Neural cell (in vitro differentiated cells): ENCODE data around the gene SELL. TPM values are rescaled to one million over a fixed set of nuclear protein-coding genes. Genes with fewer than 3 reads are reported as not detected.

Experiments used
- H2AFZ ChIP-seq: fragments of 200-600, 300-800 bp; sonication (generic), shearing (Covaris generic); 2 replicates; pipeline ENCODE4 v1.6.0; 2014; ENCODE audit warnings: low read depth, mild to moderate bottlenecking, antibody characterized with exemption, low read length, moderate library complexity
- H3F3A ChIP-seq: fragments of 200-600 bp; shearing (Covaris generic); 2 replicates; pipeline ENCODE4 v1.6.1; 2016; ENCODE audit warnings: mild to moderate bottlenecking, moderate library complexity, mixed read lengths, antibody characterized with exemption, low read length; ENCODE audit not compliant: insufficient read depth, poor library complexity, severe bottlenecking
- H3K27ac ChIP-seq: fragments of 200-600, 300-800 bp; sonication (generic), shearing (Covaris generic); 2 replicates; pipeline ENCODE4 v1.5.1; 2014; ENCODE audit warnings: mild to moderate bottlenecking, low read length, moderate library complexity
- H3K27me3 ChIP-seq: fragments of 300-800, 200-600 bp; sonication (generic), shearing (Covaris generic); 2 replicates; pipeline ENCODE4 v1.6.0; 2014; ENCODE audit warnings: mild to moderate bottlenecking, low read depth, low read length, moderate library complexity; ENCODE audit not compliant: insufficient read depth
- H3K36me3 ChIP-seq: fragments of 300-800, 200-600 bp; sonication (generic), shearing (Covaris generic); 2 replicates; pipeline ENCODE4 v1.5.1; 2014; ENCODE audit warnings: mild to moderate bottlenecking, antibody characterized with exemption, low read length, moderate library complexity; ENCODE audit not compliant: insufficient read depth
- H3K4me2 ChIP-seq: fragments of 300-800, 200-600 bp; sonication (generic), shearing (Covaris generic); 2 replicates; pipeline ENCODE4 v1.6.0; 2014; ENCODE audit warnings: mild to moderate bottlenecking, low read length
- H3K4me3 ChIP-seq: fragments of 300-800, 200-600 bp; sonication (generic), shearing (Covaris generic); 2 replicates; pipeline ENCODE4 v1.5.1; 2014; ENCODE audit warnings: mild to moderate bottlenecking, low read length, moderate library complexity
- H3K79me2 ChIP-seq: fragments of 200-600 bp; shearing (Covaris generic); replicated peaks from 2 replicates; pipeline ENCODE4 v1.6.0; 2014; ENCODE audit warnings: mild to moderate bottlenecking, low read length, moderate library complexity; ENCODE audit not compliant: insufficient read depth
- H3K9ac ChIP-seq: fragments of 300-800, 200-600 bp; sonication (generic), shearing (Covaris generic); 2 replicates; pipeline ENCODE4 v1.6.1; 2016; ENCODE audit warnings: mild to moderate bottlenecking, low read length, mixed read lengths
- H3K9me2 ChIP-seq: fragments of 200-600 bp; shearing (Covaris generic); 2 replicates; pipeline ENCODE4 v1.6.1; 2016; ENCODE audit warnings: mild to moderate bottlenecking, low read length, mixed read lengths; ENCODE audit not compliant: insufficient read depth
- H3K9me3 ChIP-seq: fragments of 200-600, 300-800 bp; sonication (generic), shearing (Covaris generic); 2 replicates; pipeline ENCODE4 v1.6.1; 2016; ENCODE audit warnings: mild to moderate bottlenecking, mixed run types, low read length, moderate library complexity, mixed read lengths
- H4K20me1 ChIP-seq: fragments of 200-600 bp; shearing (Covaris generic); 2 replicates; pipeline ENCODE4 v1.6.1; 2016; ENCODE audit warnings: mild to moderate bottlenecking, mixed run types; ENCODE audit not compliant: insufficient read depth
- EP300 ChIP-seq: fragments of 450-650 bp; conservative IDR thresholded peaks from 2 replicates; pipeline ENCODE4 v1.6.1; 2014; ENCODE audit warnings: antibody characterized with exemption, mild to moderate bottlenecking, moderate library complexity; ENCODE audit not compliant: poor library complexity, severe bottlenecking
- EZH2 ChIP-seq: fragments of 200-600, 300-800 bp; shearing (Covaris generic), sonication (generic); IDR thresholded peaks from 2 replicates; pipeline ENCODE4 v1.6.1; 2014; ENCODE audit warnings: antibody characterized with exemption, low read length, borderline replicate concordance, mild to moderate bottlenecking; ENCODE audit not compliant: insufficient read depth, poor library complexity, severe bottlenecking
- MXI1 ChIP-seq: fragments of 450-650 bp; conservative IDR thresholded peaks from 2 replicates; pipeline ENCODE4 v1.6.1; 2014; ENCODE audit warnings: antibody characterized with exemption, mild to moderate bottlenecking; ENCODE audit not compliant: poor library complexity, severe bottlenecking
- POLR2AphosphoS5 ChIP-seq: IDR thresholded peaks from 2 replicates; pipeline ENCODE4 v1.6.1; 2012
- RAD21 ChIP-seq: fragments of 450-650 bp; conservative IDR thresholded peaks from 2 replicates; pipeline ENCODE4 v1.6.1; 2014; ENCODE audit warnings: antibody characterized with exemption, mild to moderate bottlenecking, moderate library complexity
- REST ChIP-seq: IDR thresholded peaks from 2 replicates; pipeline ENCODE4 v1.6.1; 2012; ENCODE audit warnings: borderline replicate concordance
- SMC3 ChIP-seq: fragments of 450-650 bp; conservative IDR thresholded peaks from 2 replicates; pipeline ENCODE4 v1.6.1; 2014; ENCODE audit warnings: antibody characterized with exemption, mild to moderate bottlenecking, moderate library complexity; ENCODE audit not compliant: poor library complexity
- TAF1 ChIP-seq: IDR thresholded peaks from 2 replicates; pipeline ENCODE4 v1.6.1; 2012; ENCODE audit warnings: low read depth
- polyA plus RNA-seq: library from polyadenylated mRNA; depleted of rRNA; stranded (reverse); fragments of >200 nt; gene quantifications from 2 replicates; pipeline ENCODE4 v1.2.3, GENCODE V29; 2014
- TF ChIP-seq, protein P1 (sequence below): fragments of 450-650 bp; IDR thresholded peaks from 2 replicates; pipeline ENCODE4 v1.5.1; 2014; ENCODE audit warnings: antibody characterized with exemption, mild to moderate bottlenecking, moderate library complexity; ENCODE audit not compliant: poor library complexity, severe bottlenecking

The SELL gene
- polyA plus RNA-seq, 1 donor from 2014 or later = not detected

DNA sequence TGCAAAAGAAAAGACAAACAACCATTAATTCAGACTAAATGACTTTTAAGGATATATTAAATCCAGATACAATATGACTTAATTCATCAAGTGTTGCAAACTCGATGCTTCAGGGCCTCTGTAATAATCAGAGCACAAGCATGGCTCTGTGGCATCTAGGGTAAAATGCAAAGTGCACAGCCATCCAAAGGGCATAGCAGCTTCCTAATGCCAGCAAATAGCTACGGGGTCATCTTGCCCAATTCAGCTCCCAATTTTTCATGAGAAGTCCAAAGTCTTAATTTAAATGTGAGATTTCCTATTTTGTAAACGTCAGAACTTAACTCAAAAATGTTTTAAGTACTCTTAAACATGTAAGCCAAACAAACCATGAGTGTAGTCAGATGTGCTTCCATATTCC, 14.5 kb upstream of the SELL start:
- Histone ChIP-seq H3K79me2 (no peaks in the 10 kb centered on the region), H3K27me3 (no peaks in the 10 kb centered on the region), H3K27ac (no peak overlapping the region), H3K4me2 (no peak overlapping the region), H3K9me3 (no peaks in the 10 kb centered on the region), H3K9ac (no peak overlapping the region), H3K9me2 (no peaks in the 10 kb centered on the region), H2AFZ (no peak overlapping the region), H4K20me1 (no peaks in the 10 kb centered on the region), H3K4me3 (no peak overlapping the region), H3F3A (no peaks in the 10 kb centered on the region), H3K36me3 (no peaks in the 10 kb centered on the region)
- no peak for TF ChIP-seq SMC3
- TF ChIP-seq RAD21 = no peak
- no peak for TF ChIP-seq REST
- TF ChIP-seq, protein P1, sequence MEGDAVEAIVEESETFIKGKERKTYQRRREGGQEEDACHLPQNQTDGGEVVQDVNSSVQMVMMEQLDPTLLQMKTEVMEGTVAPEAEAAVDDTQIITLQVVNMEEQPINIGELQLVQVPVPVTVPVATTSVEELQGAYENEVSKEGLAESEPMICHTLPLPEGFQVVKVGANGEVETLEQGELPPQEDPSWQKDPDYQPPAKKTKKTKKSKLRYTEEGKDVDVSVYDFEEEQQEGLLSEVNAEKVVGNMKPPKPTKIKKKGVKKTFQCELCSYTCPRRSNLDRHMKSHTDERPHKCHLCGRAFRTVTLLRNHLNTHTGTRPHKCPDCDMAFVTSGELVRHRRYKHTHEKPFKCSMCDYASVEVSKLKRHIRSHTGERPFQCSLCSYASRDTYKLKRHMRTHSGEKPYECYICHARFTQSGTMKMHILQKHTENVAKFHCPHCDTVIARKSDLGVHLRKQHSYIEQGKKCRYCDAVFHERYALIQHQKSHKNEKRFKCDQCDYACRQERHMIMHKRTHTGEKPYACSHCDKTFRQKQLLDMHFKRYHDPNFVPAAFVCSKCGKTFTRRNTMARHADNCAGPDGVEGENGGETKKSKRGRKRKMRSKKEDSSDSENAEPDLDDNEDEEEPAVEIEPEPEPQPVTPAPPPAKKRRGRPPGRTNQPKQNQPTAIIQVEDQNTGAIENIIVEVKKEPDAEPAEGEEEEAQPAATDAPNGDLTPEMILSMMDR = no peak
- no peak for TF ChIP-seq EP300
- TF ChIP-seq MXI1 = no peak
- TF ChIP-seq EZH2 = no peak
- TF ChIP-seq POLR2AphosphoS5 = no peak
- no peak for TF ChIP-seq TAF1

GRCh38 chr1:169724168-169724567, 12.7 kb upstream of the SELL start:
- H3K4me2 ChIP-seq = no peak overlapping the region

More at GRCh38 chr1:169724168-169724567, 12.7 kb upstream of the SELL start:
- Histone ChIP-seq H3K9me3 (no peaks in the 10 kb centered on the region), H3K9ac (no peak overlapping the region), H3K79me2 (no peaks in the 10 kb centered on the region), H3K27ac (no peak overlapping the region), H3K4me3 (no peak overlapping the region), H3F3A (no peaks in the 10 kb centered on the region), H2AFZ (no peak overlapping the region), H3K36me3 (no peaks in the 10 kb centered on the region), H3K9me2 (no peaks in the 10 kb centered on the region), H4K20me1 (no peaks in the 10 kb centered on the region), H3K27me3 (no peaks in the 10 kb centered on the region)
- no peak for TF ChIP-seq RAD21
- TF ChIP-seq, protein P1 = no peak
- no peak for TF ChIP-seq EZH2
- TF ChIP-seq SMC3 = no peak
- TF ChIP-seq EP300 = no peak
- no peak for TF ChIP-seq TAF1
- no peak for TF ChIP-seq POLR2AphosphoS5
- TF ChIP-seq MXI1 = no peak
- TF ChIP-seq REST = no peak
